H9 (cell line): Measurements from ENCODE around the gene GCG. TPM values are rescaled to one million over a fixed set of nuclear protein-coding genes. Genes with fewer than 3 reads are reported as not detected.
A peak's percentile ranks its signal among the peaks of the same experiment; 100 is the strongest.

Experiments used
- DNase-seq: peaks from one replicate; pipeline ENCODE4 v3.0.0-alpha.2; 2017
- H2AFZ ChIP-seq: one replicate; pipeline ENCODE4 v1.6.1; 2013; ENCODE audit warnings: mild to moderate bottlenecking, low read length, control low read depth, moderate library complexity
- H2AK5ac ChIP-seq: 2 replicates; pipeline ENCODE4 v1.6.1; 2013; ENCODE audit warnings: low read length, control low read depth, mixed read lengths; ENCODE audit not compliant: insufficient read length
- H2BK120ac ChIP-seq: one replicate; pipeline ENCODE4 v1.6.1; 2013; ENCODE audit warnings: low read depth, mild to moderate bottlenecking, low read length, control low read depth, inconsistent platforms; ENCODE audit not compliant: poor library complexity, severe bottlenecking
- H2BK12ac ChIP-seq: 2 replicates; pipeline ENCODE4 v1.6.1; 2013; ENCODE audit warnings: low read length, control low read depth, mixed read lengths, low read depth; ENCODE audit not compliant: insufficient read length
- H2BK15ac ChIP-seq: 2 replicates; pipeline ENCODE4 v1.6.1; 2013; ENCODE audit warnings: low read depth, low read length, control low read depth
- H2BK20ac ChIP-seq: one replicate; pipeline ENCODE4 v1.6.1; 2013; ENCODE audit warnings: low read depth, mild to moderate bottlenecking, low read length, control low read depth, inconsistent platforms; ENCODE audit not compliant: poor library complexity, severe bottlenecking
- H2BK5ac ChIP-seq: 2 replicates; pipeline ENCODE4 v1.6.1; 2013; ENCODE audit warnings: low read length, control low read depth, mixed read lengths; ENCODE audit not compliant: insufficient read length
- H3K14ac ChIP-seq: 2 replicates; pipeline ENCODE4 v1.6.1; 2013; ENCODE audit warnings: low read length, control low read depth; ENCODE audit not compliant: insufficient read depth
- H3K18ac ChIP-seq: 2 replicates; pipeline ENCODE4 v1.6.1; 2013; ENCODE audit warnings: low read depth, mild to moderate bottlenecking, mixed read lengths, low read length, control low read depth; ENCODE audit not compliant: insufficient read length
- H3K23ac ChIP-seq: 2 replicates; pipeline ENCODE4 v1.6.1; 2013; ENCODE audit warnings: low read length, control low read depth, mixed read lengths, low read depth; ENCODE audit not compliant: insufficient read length
- H3K23me2 ChIP-seq: 2 replicates; pipeline ENCODE4 v1.6.1; 2013; ENCODE audit warnings: low read depth, mild to moderate bottlenecking, mixed read lengths, low read length, control low read depth; ENCODE audit not compliant: insufficient read length, poor library complexity, severe bottlenecking
- H3K27ac ChIP-seq: 2 replicates; pipeline ENCODE4 v1.5.1; 2013; ENCODE audit warnings: low read length, control low read depth, mixed read lengths, low read depth; ENCODE audit not compliant: insufficient read length
- H3K27me3 ChIP-seq: 2 replicates; pipeline ENCODE4 v1.6.1; 2013; ENCODE audit warnings: low read length, control low read depth, inconsistent platforms; ENCODE audit not compliant: insufficient read depth
- H3K4ac ChIP-seq: 2 replicates; pipeline ENCODE4 v1.6.1; 2013; ENCODE audit warnings: low read depth, mild to moderate bottlenecking, control low read depth, inconsistent platforms, low read length, moderate library complexity
- H3K4me1 ChIP-seq: 2 replicates; pipeline ENCODE4 v1.6.1; 2013; ENCODE audit warnings: low read length, control low read depth, inconsistent platforms; ENCODE audit not compliant: insufficient read depth
- H3K4me2 ChIP-seq: 2 replicates; pipeline ENCODE4 v1.6.1; 2013; ENCODE audit warnings: low read length, control low read depth, mixed read lengths; ENCODE audit not compliant: insufficient read length, insufficient read depth
- H3K56ac ChIP-seq: 2 replicates; pipeline ENCODE4 v1.6.1; 2013; ENCODE audit warnings: low read depth, mild to moderate bottlenecking, mixed read lengths, low read length, control low read depth; ENCODE audit not compliant: insufficient read length
- H3K79me1 ChIP-seq: 2 replicates; pipeline ENCODE4 v1.6.1; 2013; ENCODE audit warnings: low read depth, mild to moderate bottlenecking, moderate library complexity, low read length, control low read depth, inconsistent platforms; ENCODE audit not compliant: insufficient read depth, poor library complexity, severe bottlenecking
- H3K79me2 ChIP-seq: 2 replicates; pipeline ENCODE4 v1.6.1; 2013; ENCODE audit warnings: low read length, control low read depth, inconsistent platforms; ENCODE audit not compliant: insufficient read depth
- H3K9ac ChIP-seq: 2 replicates; pipeline ENCODE4 v1.6.1; 2013; ENCODE audit warnings: low read length, control low read depth, mixed read lengths; ENCODE audit not compliant: insufficient read length; ENCODE audit errors: extremely low read depth
- H3K9me3 ChIP-seq: one replicate; pipeline ENCODE4 v1.6.1; 2013; ENCODE audit warnings: low read depth, low read length, inconsistent platforms; ENCODE audit not compliant: control insufficient read depth
- H3T11ph ChIP-seq: one replicate; pipeline ENCODE4 v1.6.1; 2013; ENCODE audit warnings: mild to moderate bottlenecking, low read length, control low read depth, inconsistent platforms
- H4K20me1 ChIP-seq: one replicate; pipeline ENCODE4 v1.6.1; 2013; ENCODE audit not compliant: control insufficient read depth, insufficient read length, insufficient read depth
- H4K5ac ChIP-seq: 2 replicates; pipeline ENCODE4 v1.6.1; 2013; ENCODE audit warnings: low read depth, mild to moderate bottlenecking, mixed read lengths, low read length, control low read depth; ENCODE audit not compliant: insufficient read length
- H4K8ac ChIP-seq: replicated peaks from 2 replicates; pipeline ENCODE4 v1.6.1; 2013; ENCODE audit warnings: low read length, control low read depth, mixed read lengths, low read depth; ENCODE audit not compliant: insufficient read length
- H4K91ac ChIP-seq: 2 replicates; pipeline ENCODE4 v1.6.1; 2013; ENCODE audit warnings: low read depth, mild to moderate bottlenecking, moderate library complexity, mixed read lengths, low read length, control low read depth; ENCODE audit not compliant: insufficient read length
- H3K27ac Mint-ChIP-seq, 3 experiments: 2 replicates in 2 of 3; 3 replicates in 1 of 3; pipeline ENCODE4 v1.8.0; 2020 to 2021; ENCODE audit warnings: mixed read lengths in 3 of 3, mild to moderate bottlenecking in 1 of 3, moderate library complexity in 1 of 3
- H3K27me3 Mint-ChIP-seq: 2 replicates; pipeline ENCODE4 v1.8.0; 2021; ENCODE audit warnings: low read depth, mild to moderate bottlenecking, moderate library complexity, mixed read lengths
- H3K36me3 Mint-ChIP-seq, 3 experiments: 2 replicates in 2 of 3; 3 replicates in 1 of 3; pipeline ENCODE4 v1.8.0; 2020 to 2021; ENCODE audit warnings: low read depth in 3 of 3, mixed read lengths in 3 of 3; ENCODE audit not compliant: insufficient read depth in 1 of 3
- H3K4me1 Mint-ChIP-seq, 2 experiments: 2 replicates each; pipeline ENCODE4 v1.8.0; 2020; ENCODE audit warnings: mixed read lengths in 2 of 2
- H3K4me3 Mint-ChIP-seq, 2 experiments: 2 replicates in 1 of 2; 3 replicates in 1 of 2; pipeline ENCODE4 v1.8.0; 2020 to 2021; ENCODE audit warnings: mild to moderate bottlenecking in 2 of 2, mixed read lengths in 2 of 2, moderate library complexity in 1 of 2
- H3K9me3 Mint-ChIP-seq, 2 experiments: 2 replicates in 1 of 2; 3 replicates in 1 of 2; pipeline ENCODE4 v1.8.0; 2020; ENCODE audit warnings: mild to moderate bottlenecking in 2 of 2, mixed read lengths in 2 of 2, moderate library complexity in 1 of 2
- CTCF ChIP-seq: fragments of 200-600 bp; sonication (generic); conservative IDR thresholded peaks from 3 replicates; pipeline ENCODE4 v1.8.0; 2021; ENCODE audit warnings: antibody characterized with exemption, mild to moderate bottlenecking
- WGBS: extraction: QIAGEN DNeasy Blood & Tissue Kit; methylation state at CpG from one replicate; pipeline ENCODE4 v1.1.7; 2013; ENCODE audit warnings: missing lambda C conversion rate, low lambda C conversion rate, mixed read lengths; ENCODE audit not compliant: insufficient read length; ENCODE audit errors: extremely low coverage; 5-methylcytosine and 5-hydroxymethylcytosine counted together
- total RNA-seq: library from RNA; stranded (reverse); gene quantifications from 2 replicates; pipeline ENCODE4 v1.2.1, GENCODE V29; 2021

GCG gene
- total RNA-seq, 1 experiment from 2014 or later, result not detected

DNA sequence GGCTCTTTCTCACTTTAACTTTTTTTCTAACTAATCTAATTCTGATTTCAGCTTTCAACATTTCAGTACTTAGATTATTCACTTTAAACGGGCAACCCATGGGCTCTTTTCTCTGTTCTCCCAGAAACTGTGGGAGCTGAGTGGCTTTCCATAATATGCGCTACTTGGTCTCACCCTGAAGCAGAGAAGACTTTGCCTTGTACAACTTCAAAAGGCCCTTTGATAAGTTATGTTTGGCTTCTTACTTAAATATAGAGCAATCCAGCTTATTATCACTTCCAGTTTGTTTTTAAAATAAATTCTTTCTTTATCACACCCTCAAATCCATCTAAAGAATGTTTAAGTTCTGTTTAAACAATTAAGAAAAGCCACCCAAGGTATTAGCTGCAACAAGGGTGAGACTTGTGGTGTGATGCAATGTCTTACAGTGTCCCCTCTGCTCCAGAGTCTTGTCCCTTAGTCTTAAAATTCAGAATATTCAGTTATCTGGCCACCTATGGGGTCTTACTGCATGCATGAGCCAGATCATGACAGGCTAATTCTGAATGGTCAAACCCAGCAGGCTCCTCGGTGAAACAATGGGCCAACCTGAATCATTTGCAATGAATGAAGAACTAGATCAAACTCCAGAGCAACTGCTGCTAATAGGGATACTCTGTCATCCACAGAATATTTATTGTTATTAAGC is 38.8 kb downstream of the GCG start:
- Histone ChIP-seq H2BK5ac (no peak overlapping the region), H2BK20ac (no peak overlapping the region), H4K5ac (no peak overlapping the region), H3K9me3 (no peaks in the 10 kb centered on the region), H2BK12ac (no peak overlapping the region), H3K27ac (no peak overlapping the region), H4K8ac (no peak overlapping the region), H3K79me2 (no peaks in the 10 kb centered on the region), H3K4me1 (peaks cover 5% of the 10 kb centered on the region; the same call in 1 of the 2 replicates), H2BK120ac (no peak overlapping the region), H3T11ph (no peak overlapping the region), H2AFZ (no peak overlapping the region), H2AK5ac (no peak overlapping the region), H3K9ac (no peak overlapping the region), H3K18ac (no peak overlapping the region), H3K4ac (no peak overlapping the region), H3K27me3 (no peaks in the 10 kb centered on the region), H3K79me1 (no peaks in the 10 kb centered on the region), H4K91ac (no peak overlapping the region), H3K23ac (no peak overlapping the region), H3K23me2 (no peaks in the 10 kb centered on the region), H3K56ac (no peak overlapping the region), H2BK15ac (no peak overlapping the region), H3K4me2 (no peak overlapping the region), H3K14ac (no peak overlapping the region), H4K20me1 (no peaks in the 10 kb centered on the region)
- DNase-seq, result no peak
- WGBS, result no CpG with 5 or more reads among the region's 3 CpGs
- Mint-ChIP-seq H3K4me3 (no peak overlapping the region), H3K9me3 (peaks cover 8 to 14% of the 10 kb centered on the region in 2 experiments), H3K27me3 (no peaks in the 10 kb centered on the region; the same call in 1 of the 2 replicates), H3K4me1 (peaks cover 16% of the 10 kb centered on the region in 2 experiments), H3K27ac (peak overlapping the region in 2 of 3 experiments; percentile 41 to 52; a peak in 2 of 7 replicates), H3K36me3 (peaks cover 4 to 12% (median 9%) of the 10 kb centered on the region in 3 experiments; a peak in 6 of 7 replicates)
- no peak for TF ChIP-seq CTCF
